HG03520 (cell line): ENCODE measurements around the gene CCM2L.
"Not testable (repeated sequence)": the region's sequence is repeated elsewhere in the genome, so short reads cannot be mapped to it uniquely, and the experiment has no call there.

Experiments
- ATAC-seq: cut with Tn5 transposase; IDR thresholded peaks from one replicate; pipeline ENCODE4 v1.9.1; 2021; ENCODE audit warnings: mild to moderate bottlenecking, moderate library complexity; ENCODE audit not compliant: unreplicated experiment

The CCM2L gene

GRCh38 chr20:32027643-32028042 lies 17.4 kb downstream of the CCM2L start:
- no peak for ATAC-seq

- no peak for ATAC-seq
Observed at GRCh38 chr20:32028647-32029372, 18.6 kb downstream of the CCM2L start.

GRCh38 chr20:32029561-32029960 lies 19.3 kb downstream of the CCM2L start:
- ATAC-seq, result no peak

GRCh38 chr20:32031007-32031958 lies 21.0 kb downstream of the CCM2L start:
- ATAC-seq, result no peak

- ATAC-seq, result no peak
Observed at GRCh38 chr20:32033316-32033715, 23.1 kb downstream of the CCM2L start.

GRCh38 chr20:32033721-32034120 lies 23.5 kb downstream of the CCM2L start:
- not testable (repeated sequence) for ATAC-seq

- no peak for ATAC-seq
Observed at GRCh38 chr20:32034581-32035425, 24.6 kb downstream of the CCM2L start.

- ATAC-seq, result no peak
Observed at GRCh38 chr20:32035426-32035779, 25.2 kb downstream of the CCM2L start.

GRCh38 chr20:32036252-32036651 lies 26.0 kb downstream of the CCM2L start:
- ATAC-seq, result no peak

GRCh38 chr20:32036716-32037485 lies 26.7 kb downstream of the CCM2L start:
- no peak for ATAC-seq

- ATAC-seq, result no peak
Observed at GRCh38 chr20:32037929-32038328, 27.7 kb downstream of the CCM2L start.

- no peak for ATAC-seq
Observed at GRCh38 chr20:32040142-32040953, 30.1 kb downstream of the CCM2L start.

GRCh38 chr20:32045999-32046398 lies 35.8 kb downstream of the CCM2L start:
- no peak for ATAC-seq

GRCh38 chr20:32050324-32050841 lies 40.1 kb downstream of the CCM2L start:
- no peak for ATAC-seq

- ATAC-seq, result no peak
Observed at GRCh38 chr20:32050851-32051556, 40.8 kb downstream of the CCM2L start.

GRCh38 chr20:32051720-32052089 lies 41.5 kb downstream of the CCM2L start:
- ATAC-seq, result no peak

GRCh38 chr20:32052090-32052777 lies 42.0 kb downstream of the CCM2L start, which contains the start of gene HCK:
HCK (plus strand) TSS chr20:32052242.
- no peak for ATAC-seq

GRCh38 chr20:32052778-32053362 lies 42.6 kb downstream of the CCM2L start:
- ATAC-seq, result no peak
